ENCODE results near the gene ZNF444. TPM values are rescaled to one million over a fixed set of nuclear protein-coding genes. Genes with fewer than 3 reads are reported as not detected.

ZNF444 gene
- total and polyA plus RNA-seq, 4 donors, result 6.1 to 30.4 (median 21.0) TPM

DNA sequence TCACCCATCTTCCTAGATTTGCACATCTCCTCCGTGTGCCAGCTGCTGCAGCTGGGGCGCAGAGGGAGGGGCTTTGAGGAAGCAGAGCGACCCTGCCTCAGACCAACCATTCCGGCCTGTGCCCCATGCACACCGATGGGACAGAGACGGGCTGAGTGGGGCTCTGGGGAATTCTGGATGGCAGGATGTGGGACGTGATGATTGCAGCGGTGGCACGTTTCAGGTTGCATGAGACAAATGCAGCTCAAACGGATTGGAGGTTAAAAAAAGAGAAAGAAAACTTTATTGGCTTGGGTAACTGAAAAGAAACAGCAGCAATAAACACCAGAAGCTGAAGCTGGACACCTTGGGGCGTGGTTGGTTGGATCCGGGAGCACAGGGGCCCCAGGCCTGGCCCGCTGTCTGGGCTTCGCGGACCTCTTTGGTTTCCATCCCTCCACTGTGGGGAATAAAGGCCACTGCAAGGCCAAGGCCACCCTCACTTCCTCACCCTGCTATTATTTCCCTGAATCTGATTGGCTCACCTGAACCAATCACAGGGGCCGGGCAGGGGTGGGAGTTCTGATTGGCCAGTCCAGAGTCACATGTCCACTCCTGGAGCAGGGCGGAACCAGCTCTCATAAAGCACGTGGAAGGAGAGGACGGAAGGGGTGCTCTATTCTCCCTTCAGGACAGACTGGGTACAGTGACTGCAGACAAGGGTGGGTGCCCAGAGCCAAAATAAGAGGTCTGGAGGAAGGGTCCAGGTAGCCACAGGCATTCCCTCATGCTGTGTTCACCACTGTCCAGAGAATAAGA is 13.9 kb upstream of the ZNF444 start (continued):
- TF ChIP-seq, protein P1, sequence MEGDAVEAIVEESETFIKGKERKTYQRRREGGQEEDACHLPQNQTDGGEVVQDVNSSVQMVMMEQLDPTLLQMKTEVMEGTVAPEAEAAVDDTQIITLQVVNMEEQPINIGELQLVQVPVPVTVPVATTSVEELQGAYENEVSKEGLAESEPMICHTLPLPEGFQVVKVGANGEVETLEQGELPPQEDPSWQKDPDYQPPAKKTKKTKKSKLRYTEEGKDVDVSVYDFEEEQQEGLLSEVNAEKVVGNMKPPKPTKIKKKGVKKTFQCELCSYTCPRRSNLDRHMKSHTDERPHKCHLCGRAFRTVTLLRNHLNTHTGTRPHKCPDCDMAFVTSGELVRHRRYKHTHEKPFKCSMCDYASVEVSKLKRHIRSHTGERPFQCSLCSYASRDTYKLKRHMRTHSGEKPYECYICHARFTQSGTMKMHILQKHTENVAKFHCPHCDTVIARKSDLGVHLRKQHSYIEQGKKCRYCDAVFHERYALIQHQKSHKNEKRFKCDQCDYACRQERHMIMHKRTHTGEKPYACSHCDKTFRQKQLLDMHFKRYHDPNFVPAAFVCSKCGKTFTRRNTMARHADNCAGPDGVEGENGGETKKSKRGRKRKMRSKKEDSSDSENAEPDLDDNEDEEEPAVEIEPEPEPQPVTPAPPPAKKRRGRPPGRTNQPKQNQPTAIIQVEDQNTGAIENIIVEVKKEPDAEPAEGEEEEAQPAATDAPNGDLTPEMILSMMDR (IDR thresholded peaks at IDR 0.05; ENCODE audit: low read depth, low read length, missing input control), result no peak
- TF ChIP-seq HNF4G (IDR thresholded peaks at IDR 0.05) (no peak), JUND (IDR thresholded peaks at IDR 0.05) (no peak), NR2F2 (IDR thresholded peaks at IDR 0.05) (no peak), EGR1 (IDR thresholded peaks at IDR 0.05; ENCODE audit: low read depth in 2 of 2) (no peak)
- TF ChIP-seq, protein P2, sequence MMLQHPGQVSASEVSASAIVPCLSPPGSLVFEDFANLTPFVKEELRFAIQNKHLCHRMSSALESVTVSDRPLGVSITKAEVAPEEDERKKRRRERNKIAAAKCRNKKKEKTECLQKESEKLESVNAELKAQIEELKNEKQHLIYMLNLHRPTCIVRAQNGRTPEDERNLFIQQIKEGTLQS (IDR thresholded peaks at IDR 0.05), result no peak
- TF ChIP-seq, protein P3, sequence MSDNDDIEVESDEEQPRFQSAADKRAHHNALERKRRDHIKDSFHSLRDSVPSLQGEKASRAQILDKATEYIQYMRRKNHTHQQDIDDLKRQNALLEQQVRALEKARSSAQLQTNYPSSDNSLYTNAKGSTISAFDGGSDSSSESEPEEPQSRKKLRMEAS (IDR thresholded peaks at IDR 0.05), result no peak

DNA sequence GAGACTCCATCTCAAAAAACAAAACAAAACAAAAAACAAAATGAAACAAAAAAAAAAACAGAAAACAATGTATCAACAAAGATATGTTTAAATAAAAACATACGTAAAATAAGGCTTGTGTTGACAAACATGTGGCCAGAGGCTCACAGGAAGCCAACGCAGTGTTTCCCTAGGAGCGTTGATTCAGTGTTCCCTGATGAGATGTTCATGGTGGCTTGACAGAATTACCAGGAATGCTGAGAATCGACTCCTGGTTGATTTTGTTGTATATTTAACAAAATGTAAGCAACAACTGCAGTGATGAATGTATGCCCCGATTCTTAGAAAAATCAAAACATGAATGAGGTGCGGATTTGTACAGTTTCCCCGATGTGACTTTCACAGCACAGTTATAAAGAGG is 11.1 kb upstream of the ZNF444 start:
- no peak for DNase-seq (ENCODE audit: low spot score)
- no peaks in the 10 kb centered on the region for H3K27me3 ChIP-seq (ENCODE audit: control insufficient read depth in 4 of 4, insufficient read depth in 4 of 4, low read length in 3 of 4)
- no peak overlapping the region for H3K4me3 ChIP-seq (ENCODE audit: low read depth in 1 of 3, low read length in 3 of 3)
- H3K4me1 ChIP-seq (ENCODE audit: control insufficient read depth in 4 of 4, insufficient read depth in 4 of 4, low read length in 3 of 4), result peaks cover 0 to 7% (median 5%) of the 10 kb centered on the region in 4 donors
- H3K9me3 ChIP-seq (ENCODE audit: control insufficient read depth in 4 of 4, low read length in 3 of 4), result no peaks in the 10 kb centered on the region
- H3K27ac ChIP-seq (ENCODE audit: low read depth in 1 of 2, low read length in 2 of 2), result no peak overlapping the region
- WGBS, result 94% methylated on average over 7 of the region's 7 CpGs
- TF ChIP-seq, protein P3 (IDR thresholded peaks at IDR 0.05), result no peak
- TF ChIP-seq FOXA1 (IDR thresholded peaks at IDR 0.05) (no peak), YY1 (IDR thresholded peaks at IDR 0.05) (no peak), FOXA2 (IDR thresholded peaks at IDR 0.05) (no peak), NR2F2 (IDR thresholded peaks at IDR 0.05) (no peak), EGR1 (IDR thresholded peaks at IDR 0.05; ENCODE audit: low read depth in 2 of 2) (no peak), SP1 (IDR thresholded peaks at IDR 0.05) (no peak), RXRA (IDR thresholded peaks at IDR 0.05) (no peak), GABPA (IDR thresholded peaks at IDR 0.05 in 1 of 2, conservative IDR thresholded peaks at IDR 0.05 in 1 of 2) (no peak), JUND (IDR thresholded peaks at IDR 0.05) (no peak)
- TF ChIP-seq, protein P1 (IDR thresholded peaks at IDR 0.05; ENCODE audit: low read depth, low read length, missing input control), result no peak
- TF ChIP-seq, protein P2 (IDR thresholded peaks at IDR 0.05), result no peak
- H3K9ac ChIP-seq (ENCODE audit: low read depth in 1 of 2, low read length in 2 of 2), result no peak overlapping the region
- H3K36me3 ChIP-seq (ENCODE audit: control insufficient read depth in 4 of 4, insufficient read depth in 3 of 4, low read depth in 1 of 4, low read length in 3 of 4), result no peaks in the 10 kb centered on the region

DNA sequence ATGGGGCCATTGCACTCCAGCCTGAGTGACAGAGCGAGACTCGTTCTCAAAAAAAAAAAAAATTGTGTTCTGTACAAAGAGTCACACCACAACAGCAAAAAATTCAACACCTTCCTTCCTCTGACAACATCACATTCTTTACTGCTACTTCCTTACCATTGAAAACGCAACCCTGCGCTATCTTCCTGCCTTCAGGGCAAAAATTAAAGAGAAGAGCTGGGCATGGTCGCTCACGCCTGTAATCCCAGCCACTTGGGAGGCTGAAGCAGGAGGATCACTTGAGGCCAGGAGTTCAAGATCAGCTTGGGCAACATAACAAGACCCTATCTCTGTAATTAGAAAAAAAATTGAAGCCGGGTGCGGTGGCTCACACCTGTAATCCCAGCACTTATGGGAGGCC is 9.4 kb upstream of the ZNF444 start:
- Histone ChIP-seq H3K27me3 (ENCODE audit: control insufficient read depth in 4 of 4, insufficient read depth in 4 of 4, low read length in 3 of 4) (no peaks in the 10 kb centered on the region), H3K9ac (ENCODE audit: low read depth in 1 of 2, low read length in 2 of 2) (no peak overlapping the region), H3K27ac (ENCODE audit: low read depth in 1 of 2, low read length in 2 of 2) (no peak overlapping the region), H3K4me3 (ENCODE audit: low read depth in 1 of 3, low read length in 3 of 3) (no peak overlapping the region), H3K36me3 (ENCODE audit: control insufficient read depth in 4 of 4, insufficient read depth in 3 of 4, low read depth in 1 of 4, low read length in 3 of 4) (no peaks in the 10 kb centered on the region), H3K9me3 (ENCODE audit: control insufficient read depth in 4 of 4, low read length in 3 of 4) (no peaks in the 10 kb centered on the region), H3K4me1 (ENCODE audit: control insufficient read depth in 4 of 4, insufficient read depth in 4 of 4, low read length in 3 of 4) (peaks cover 0 to 18% (median 14%) of the 10 kb centered on the region in 4 donors)
- DNase-seq (ENCODE audit: low spot score), result no peak
- WGBS, result 87% methylated on average over 8 of the region's 8 CpGs
- TF ChIP-seq RXRA (IDR thresholded peaks at IDR 0.05) (no peak), YY1 (IDR thresholded peaks at IDR 0.05) (no peak), FOXA2 (IDR thresholded peaks at IDR 0.05) (no peak), HNF4A (conservative IDR thresholded peaks at IDR 0.05) (no peak), EGR1 (IDR thresholded peaks at IDR 0.05; ENCODE audit: low read depth in 2 of 2) (no peak), NR2F2 (IDR thresholded peaks at IDR 0.05) (no peak), SP1 (IDR thresholded peaks at IDR 0.05) (no peak), HNF4G (IDR thresholded peaks at IDR 0.05) (no peak), FOXA1 (IDR thresholded peaks at IDR 0.05) (no peak)
- TF ChIP-seq, protein P3 (IDR thresholded peaks at IDR 0.05), result no peak
